DOHH2 (cell line): ENCODE measurements around the gene NOM1.

Experiments used
- CTCF ChIP-seq: fragments of 200-600 bp; sonication (generic); IDR thresholded peaks from one replicate; pipeline ENCODE4 v1.5.1; 2014; ENCODE audit warnings: antibody characterized with exemption, mild to moderate bottlenecking, low read depth, low read length; ENCODE audit not compliant: poor library complexity, severe bottlenecking
- EZH2phosphoT487 ChIP-seq: fragments of 200-600 bp; sonication (generic); IDR thresholded peaks from 2 replicates; pipeline ENCODE4 v1.6.1; 2017; ENCODE audit warnings: borderline replicate concordance, mild to moderate bottlenecking, antibody characterized with exemption, low read length, moderate library complexity, mixed read lengths

GRCh38 chr7:157017603-157018327 is 68.3 kb downstream of the NOM1 start:
- TF ChIP-seq CTCF (no peak), EZH2phosphoT487 (no peak)
